Activated T-cell treated with anti-CD3 and anti-CD28 coated beads for 24 hours (primary cell): Measurements from ENCODE around the gene KCNIP1.
"Not testable (repeated sequence)": the region's sequence is repeated elsewhere in the genome, so short reads cannot be mapped to it uniquely, and the experiment has no call there.

Experiments
- DNase-seq: peaks from one replicate; pipeline ENCODE4 v3.0.0-alpha.2; 2020; ENCODE audit warnings: low read depth

KCNIP1 gene

DNA sequence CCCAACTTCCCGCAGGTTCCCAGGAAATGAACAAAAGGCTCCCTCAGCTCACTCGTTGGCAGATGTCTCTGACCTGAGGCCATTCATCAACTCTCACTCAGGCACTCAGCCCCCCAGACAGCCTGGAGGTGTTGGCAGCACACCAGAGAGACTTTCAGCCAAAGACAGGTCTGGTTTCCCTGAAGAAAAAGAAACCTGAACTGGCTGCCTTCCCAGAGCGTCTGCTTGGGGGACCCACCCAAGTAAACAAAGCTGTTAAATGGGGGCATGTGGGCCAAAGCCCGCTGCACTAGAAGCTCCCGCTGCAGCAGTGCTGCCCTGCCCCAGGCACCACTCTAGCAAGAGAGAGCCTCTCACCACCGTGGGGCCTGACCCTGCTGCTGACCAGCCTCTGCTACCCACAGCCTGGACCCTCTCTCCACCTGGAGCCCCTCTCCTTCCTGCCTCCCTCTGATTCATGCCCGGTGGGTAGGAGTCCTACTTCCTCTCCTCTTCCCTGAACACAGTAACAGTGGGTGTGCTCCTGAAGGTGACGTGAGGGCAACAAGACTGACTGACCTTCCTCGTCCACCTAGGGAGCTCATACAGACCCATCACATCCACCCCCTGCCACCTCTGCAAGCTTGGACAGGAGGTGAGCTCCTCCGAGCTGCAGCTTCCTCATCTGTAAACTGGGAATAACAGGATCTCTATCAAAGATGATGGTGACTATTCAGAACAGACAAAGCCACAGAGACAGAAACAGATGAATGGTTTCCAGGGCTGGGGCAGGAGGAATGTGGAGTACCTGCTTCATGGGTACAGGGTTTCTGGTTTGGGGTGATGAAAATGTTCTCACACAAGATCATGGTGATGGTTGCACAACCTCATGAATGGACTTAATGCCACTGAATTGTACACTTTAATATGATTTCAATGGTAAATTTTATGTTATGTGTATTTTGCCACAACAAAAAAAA is 248.7 kb downstream of the KCNIP1 start:
- no peak for DNase-seq

DNA sequence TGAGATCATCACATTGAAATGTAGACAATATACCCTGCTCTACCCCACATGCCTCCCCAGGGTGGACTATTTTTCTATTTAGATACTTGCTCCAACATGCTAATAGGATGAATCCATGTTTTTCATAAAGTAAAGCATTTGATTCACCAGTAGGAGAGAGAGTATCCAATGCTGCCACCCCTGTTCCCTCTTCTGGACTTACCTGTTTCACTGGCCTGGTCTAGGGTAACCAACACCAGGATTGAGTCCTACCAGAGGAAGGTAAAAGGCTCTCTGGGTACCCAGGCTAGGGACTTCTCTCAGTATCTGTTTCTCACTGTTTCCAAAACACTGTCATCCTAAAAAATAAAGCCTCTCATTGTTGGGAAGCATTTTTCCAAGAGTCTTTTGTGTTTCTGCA is 249.5 kb downstream of the KCNIP1 start:
- no peak for DNase-seq

- DNase-seq = not testable (repeated sequence)
Measured at GRCh38 chr5:170754508-170754907, 250.7 kb downstream of the KCNIP1 start.

- DNase-seq = no peak
Measured at GRCh38 chr5:170755679-170756456, 252.0 kb downstream of the KCNIP1 start.

- DNase-seq = no peak
Measured at GRCh38 chr5:170756691-170757090, 252.9 kb downstream of the KCNIP1 start.

GRCh38 chr5:170757182-170757601 is 253.4 kb downstream of the KCNIP1 start:
- no peak for DNase-seq

DNA sequence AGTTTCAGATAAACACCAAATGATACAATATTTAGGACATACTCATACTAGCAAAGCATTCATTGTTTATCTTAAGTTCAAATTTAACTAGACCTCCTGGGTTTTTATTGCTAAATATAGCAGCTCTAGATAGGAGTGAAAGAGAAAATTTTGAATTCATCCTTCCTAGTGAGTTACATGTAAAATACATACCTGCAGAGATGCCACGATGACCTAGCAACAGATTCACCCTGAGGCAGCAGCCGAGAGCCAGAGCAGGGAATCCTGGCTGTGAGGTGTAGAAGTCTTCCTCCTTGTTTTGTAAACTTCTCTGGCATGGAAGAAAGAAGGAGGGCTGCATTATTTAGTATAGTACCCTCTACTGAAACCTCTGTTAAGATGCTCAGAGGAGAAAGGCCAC is 253.8 kb downstream of the KCNIP1 start:
- DNase-seq = no peak

- DNase-seq = no peak
Measured at GRCh38 chr5:170758481-170758880, 254.7 kb downstream of the KCNIP1 start.

DNA sequence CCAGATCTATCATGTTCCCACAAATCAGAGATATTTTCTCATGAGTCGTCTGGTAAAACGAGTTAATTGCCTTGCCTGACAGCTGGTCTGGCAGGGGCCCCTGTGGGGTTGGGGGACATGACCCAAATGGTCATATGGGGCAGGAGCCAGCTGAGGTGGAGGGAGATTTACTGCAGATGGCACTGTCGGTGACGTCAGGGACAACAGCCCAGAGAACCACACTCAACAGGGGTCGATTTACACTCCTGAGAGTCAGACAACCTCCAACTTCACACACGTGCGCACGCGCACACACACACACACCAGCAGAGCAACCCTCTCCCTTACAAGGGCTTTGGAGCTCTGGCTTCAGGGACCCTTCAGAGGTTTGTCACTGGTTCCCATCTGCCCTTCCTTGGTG is 256.3 kb downstream of the KCNIP1 start:
- DNase-seq = no peak

GRCh38 chr5:170761048-170761707 is 257.4 kb downstream of the KCNIP1 start:
- DNase-seq = no peak

- DNase-seq = no peak
Measured at GRCh38 chr5:170761708-170762066, 257.9 kb downstream of the KCNIP1 start.

GRCh38 chr5:170762298-170762697 is 258.5 kb downstream of the KCNIP1 start:
- not testable (repeated sequence) for DNase-seq

DNA sequence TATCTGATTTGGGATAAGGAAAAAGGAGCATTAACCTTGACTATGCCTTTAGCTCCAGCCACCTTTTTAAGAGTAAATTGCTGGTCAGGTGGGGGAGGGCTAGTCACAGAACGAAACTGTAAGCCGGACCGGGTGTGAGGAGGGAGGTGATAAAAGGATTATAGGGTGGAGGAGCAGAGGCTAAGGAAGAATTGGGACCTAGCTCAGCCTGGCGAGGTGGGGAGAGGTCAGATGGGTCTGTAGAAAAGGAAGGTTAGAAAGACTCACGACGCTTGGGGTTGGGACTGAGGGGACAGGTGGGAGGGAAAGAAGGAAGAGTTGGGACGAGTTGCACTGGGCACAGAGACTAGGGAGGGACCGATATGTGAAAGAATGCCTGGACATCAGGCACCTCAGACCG is 262.0 kb downstream of the KCNIP1 start:
- DNase-seq = not testable (repeated sequence)

GRCh38 chr5:170769246-170769645 is 265.4 kb downstream of the KCNIP1 start:
- no peak for DNase-seq

DNA sequence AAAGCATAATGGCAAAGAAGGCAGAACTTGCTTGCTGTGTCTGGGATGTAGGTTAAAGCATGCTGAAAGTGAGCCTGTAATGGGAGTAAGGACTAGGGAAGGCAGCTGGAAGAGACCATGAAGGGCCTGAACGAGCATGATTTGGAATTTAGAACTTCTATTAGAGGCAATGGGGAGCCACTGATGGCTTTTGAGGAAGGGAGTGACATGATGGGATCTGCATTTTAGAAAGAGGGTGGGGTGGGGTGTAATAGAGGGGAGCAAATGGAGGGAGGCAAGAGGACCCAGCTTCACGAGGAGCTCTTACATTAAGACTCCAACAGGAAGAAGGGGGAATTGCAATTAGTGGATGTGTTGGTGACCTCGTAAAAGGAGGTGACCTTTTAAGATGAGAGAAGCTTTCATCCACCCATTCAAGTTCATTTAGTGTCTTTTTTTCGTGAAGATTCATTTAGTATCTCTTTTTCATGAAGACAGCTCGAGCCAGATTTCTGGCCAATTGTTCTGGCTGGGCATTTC is 266.1 kb downstream of the KCNIP1 start:
- no peak for DNase-seq

- no peak for DNase-seq
Measured at GRCh38 chr5:170771496-170771895, 267.7 kb downstream of the KCNIP1 start.

- no peak for DNase-seq
Measured at GRCh38 chr5:170773024-170773985, 269.5 kb downstream of the KCNIP1 start.

GRCh38 chr5:170774831-170775230 is 271.0 kb downstream of the KCNIP1 start:
- no peak for DNase-seq

DNA sequence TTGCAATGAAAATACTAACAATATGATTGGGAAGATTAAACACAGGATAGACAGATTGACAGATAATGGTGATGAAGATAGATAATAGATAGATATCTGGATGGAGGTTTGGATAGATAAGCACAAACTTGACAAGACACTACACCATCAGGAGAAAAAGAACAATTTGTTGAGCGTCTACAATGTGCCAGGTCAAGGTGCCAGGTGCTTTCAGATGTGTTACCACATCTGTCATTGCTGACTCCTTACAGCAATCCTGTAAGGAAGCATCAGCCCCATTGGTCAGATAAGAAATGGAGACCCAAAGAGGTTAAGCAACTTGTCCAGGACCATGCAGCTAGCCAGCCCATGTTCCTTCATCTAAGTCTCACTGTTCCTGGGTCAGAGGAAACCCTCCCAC is 278.1 kb downstream of the KCNIP1 start:
- DNase-seq = no peak

DNA sequence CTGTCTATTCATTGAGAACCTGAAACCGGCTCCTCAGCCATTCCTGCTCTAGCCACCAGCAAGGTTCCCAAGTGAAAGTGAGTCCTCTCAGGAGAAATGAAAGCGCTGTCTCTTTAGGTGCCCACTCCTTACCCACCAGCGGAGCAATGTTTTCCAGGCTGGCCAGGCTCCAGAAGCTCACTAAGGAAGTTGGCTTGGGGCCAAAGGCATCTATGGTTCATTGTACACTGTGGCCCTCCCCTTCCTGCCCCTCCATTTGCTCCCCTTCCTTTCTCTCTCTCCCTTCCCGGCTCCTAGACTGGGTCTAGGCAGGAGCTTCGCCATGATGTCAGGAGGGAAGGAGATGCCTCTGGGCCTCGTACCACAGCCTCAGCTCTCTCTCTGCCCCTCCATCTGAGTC is 278.6 kb downstream of the KCNIP1 start:
- no peak for DNase-seq
